ENCODE results near the gene ESYT2.

DNA sequence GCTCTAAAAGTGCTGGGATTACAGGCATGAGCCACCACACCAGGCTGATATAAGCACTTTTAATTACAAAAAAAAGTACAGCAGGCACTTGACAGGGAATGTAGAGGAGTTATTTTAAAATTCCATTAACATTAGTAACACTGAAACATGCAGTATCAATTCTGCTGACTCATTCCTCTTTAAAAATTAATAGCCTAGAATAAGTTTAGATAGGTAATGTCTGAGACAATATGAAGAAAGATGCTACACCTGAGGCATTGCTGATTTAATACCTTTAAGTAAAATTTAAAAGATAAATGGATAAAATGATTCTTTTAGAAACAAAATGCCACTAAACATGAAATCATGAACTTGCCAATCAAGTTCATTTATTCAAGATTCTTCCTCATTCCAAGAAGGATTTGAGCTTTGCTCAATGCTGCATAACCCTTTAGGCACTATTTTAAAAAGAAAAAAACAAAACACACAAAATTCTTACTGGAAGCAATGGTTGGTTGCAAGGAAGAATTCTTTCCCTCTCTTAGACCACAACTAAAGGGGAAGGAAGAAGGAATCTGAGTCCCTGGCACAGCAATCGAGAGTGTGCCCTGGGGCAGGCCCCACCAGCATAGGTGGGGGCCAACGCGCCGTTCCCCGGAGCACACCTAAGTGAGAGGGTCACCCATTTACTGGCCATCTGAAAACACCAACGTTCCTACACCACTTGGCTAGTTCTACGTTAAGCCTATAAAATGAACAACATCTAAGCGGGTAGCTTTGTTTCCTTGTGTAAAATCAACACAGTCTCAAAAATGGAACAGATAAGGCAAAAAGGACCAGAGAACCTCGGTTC, 26.6 kb downstream of the ESYT2 start:
- TF ChIP-seq, protein P1, sequence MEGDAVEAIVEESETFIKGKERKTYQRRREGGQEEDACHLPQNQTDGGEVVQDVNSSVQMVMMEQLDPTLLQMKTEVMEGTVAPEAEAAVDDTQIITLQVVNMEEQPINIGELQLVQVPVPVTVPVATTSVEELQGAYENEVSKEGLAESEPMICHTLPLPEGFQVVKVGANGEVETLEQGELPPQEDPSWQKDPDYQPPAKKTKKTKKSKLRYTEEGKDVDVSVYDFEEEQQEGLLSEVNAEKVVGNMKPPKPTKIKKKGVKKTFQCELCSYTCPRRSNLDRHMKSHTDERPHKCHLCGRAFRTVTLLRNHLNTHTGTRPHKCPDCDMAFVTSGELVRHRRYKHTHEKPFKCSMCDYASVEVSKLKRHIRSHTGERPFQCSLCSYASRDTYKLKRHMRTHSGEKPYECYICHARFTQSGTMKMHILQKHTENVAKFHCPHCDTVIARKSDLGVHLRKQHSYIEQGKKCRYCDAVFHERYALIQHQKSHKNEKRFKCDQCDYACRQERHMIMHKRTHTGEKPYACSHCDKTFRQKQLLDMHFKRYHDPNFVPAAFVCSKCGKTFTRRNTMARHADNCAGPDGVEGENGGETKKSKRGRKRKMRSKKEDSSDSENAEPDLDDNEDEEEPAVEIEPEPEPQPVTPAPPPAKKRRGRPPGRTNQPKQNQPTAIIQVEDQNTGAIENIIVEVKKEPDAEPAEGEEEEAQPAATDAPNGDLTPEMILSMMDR (conservative IDR thresholded peaks at IDR 0.05 in 1 of 2, IDR thresholded peaks at IDR 0.05 in 1 of 2; ENCODE audit: low read depth in 1 of 2, low read length in 2 of 2), result no peak
- no peak for TF ChIP-seq EZH2 (IDR thresholded peaks at IDR 0.05; ENCODE audit: low read length, missing control alignments)

Measured in fibroblast of lung (primary cell).